ENCODE data around the gene IRF2BPL.

IRF2BPL gene

GRCh38 chr14:77043177-77043983 lies 14.9 kb upstream of the IRF2BPL start:
- no peak for TF ChIP-seq CTCF (IDR thresholded peaks at IDR 0.05; ENCODE audit: extremely low read depth, missing control alignments)
- no peak for DNase-seq (ENCODE audit: low spot score)

GRCh38 chr14:77041881-77042545 lies 13.5 kb upstream of the IRF2BPL start:
- no peak for TF ChIP-seq CTCF (IDR thresholded peaks at IDR 0.05; ENCODE audit: extremely low read depth, missing control alignments)
- no peak for DNase-seq (ENCODE audit: low spot score)

GRCh38 chr14:77040741-77041653 lies 12.5 kb upstream of the IRF2BPL start:
- DNase-seq (ENCODE audit: low spot score), result no peak
- TF ChIP-seq CTCF (IDR thresholded peaks at IDR 0.05; ENCODE audit: extremely low read depth, missing control alignments), result no peak

- DNase-seq (ENCODE audit: low spot score), result peak; percentile 77
- no peak for TF ChIP-seq CTCF (IDR thresholded peaks at IDR 0.05; ENCODE audit: extremely low read depth, missing control alignments)
Observed at GRCh38 chr14:77040059-77040740, 11.7 kb upstream of the IRF2BPL start.

- no peak for TF ChIP-seq CTCF (IDR thresholded peaks at IDR 0.05; ENCODE audit: extremely low read depth, missing control alignments)
- DNase-seq (ENCODE audit: low spot score), result no peak
Observed at GRCh38 chr14:77039285-77040058, 11.0 kb upstream of the IRF2BPL start.

- no peak for DNase-seq (ENCODE audit: low spot score)
- no peak for TF ChIP-seq CTCF (IDR thresholded peaks at IDR 0.05; ENCODE audit: extremely low read depth, missing control alignments)
Observed at GRCh38 chr14:77037938-77038568, 9.5 kb upstream of the IRF2BPL start.

Measured in GM20000 (cell line).